Right lobe of liver (tissue), 6 donors: ENCODE measurements around the gene GRM8. TPM values are rescaled to one million over a fixed set of nuclear protein-coding genes. Genes with fewer than 3 reads are reported as not detected.

Experiments used
- ATAC-seq, 4 donors: fragments of 200-7000 bp; cut with Tn5 transposase; one replicate each; pipeline ENCODE4 v1.9.1; 2020; ENCODE audit warnings: mild to moderate bottlenecking in 4 of 4, moderate library complexity in 4 of 4
- DNase-seq, 3 donors: peaks; one replicate each; pipeline ENCODE4 v3.0.0-alpha.2; 2020
- H3K27ac ChIP-seq, 3 donors: fragments of 200-600 bp; one replicate each; pipeline ENCODE4 v1.8.0; 2022
- H3K27me3 ChIP-seq, 2 donors: fragments of 200-600 bp; one replicate each; pipeline ENCODE4 v1.8.0; 2022
- H3K36me3 ChIP-seq, 4 donors: fragments of 200-600 bp; sonication (generic) in 1 of 4; one replicate each; pipeline versions ENCODE4 v1.5.1 to v1.8.0; 2017 to 2022; ENCODE audit warnings: control low read depth in 1 of 4
- H3K4me1 ChIP-seq, 4 donors: fragments of 200-600 bp; sonication (generic) in 1 of 4; one replicate each; pipeline versions ENCODE4 v1.5.1 to v1.8.0; 2017 to 2022; ENCODE audit warnings: control low read depth in 1 of 4
- H3K4me3 ChIP-seq, 3 donors: fragments of 200-600 bp; one replicate each; pipeline ENCODE4 v1.8.0; 2022
- H3K9me3 ChIP-seq, 4 donors: fragments of 200-600 bp; sonication (generic) in 1 of 4; one replicate each; pipeline versions ENCODE4 v1.5.1 to v1.8.0; 2017 to 2022; ENCODE audit warnings: control low read depth in 1 of 4
- CTCF ChIP-seq, 4 donors: fragments of 200-600 bp in 3 of 4; fragments of 450-650 bp in 1 of 4; IDR thresholded peaks; one replicate each; pipeline versions ENCODE4 v1.5.1 to v1.8.0; 2016 to 2022; ENCODE audit warnings: antibody characterized with exemption in 4 of 4, mild to moderate bottlenecking in 2 of 4
- POLR2A ChIP-seq: fragments of 450-650 bp; IDR thresholded peaks from one replicate; pipeline ENCODE4 v1.6.1; 2017; ENCODE audit warnings: antibody characterized with exemption, mild to moderate bottlenecking
- WGBS: methylation state at CpG from one replicate; pipeline ENCODE4 v1.1.6; 2018; ENCODE audit warnings: low coverage, low lambda C conversion rate; ENCODE audit not compliant: insufficient coverage; ENCODE audit errors: missing lambda C conversion rate; 5-methylcytosine and 5-hydroxymethylcytosine counted together
- intact Hi-C, 2 donors: fragments of 100-400 bp; cut with DNase I; formaldehyde crosslinking; loops; one replicate each; pipeline versions ENCODE4 v1.11.2 to v1.14.1; 2022
- total RNA-seq, 6 experiments: library from RNA; depleted of rRNA in 2 of 6; stranded (reverse); fragments of >200 nt in 2 of 6; fragmentation: NEBNext Ultra II Directional in 3 of 6; extraction: Animal tissue kit (Norgen Biotek cat#: 25700) in 3 of 6; gene quantifications; one replicate each; pipeline versions ENCODE4 v1.1.0 to v1.2.4, GENCODE V29; 2016 to 2023
- donor health status: DM: no; HTN: yes; CAD: no.
- donor health status: DM: no; HTN: no; CAD: no.
- donor health status: DM: no; HTN: no; CAD: no.
- donor health status: DM: no; HTN: yes; CAD: no.
- donor health status: DM: no; HTN: yes; CAD: no.

The GRM8 gene
- total RNA-seq, 6 experiments from 2014 or later, result 0.12 to 8.4 (median 2.7) TPM

GRCh38 chr7:127256041-127256725 is 3.4 kb upstream of the GRM8 start:
- intact Hi-C loops, result loop anchor here (10.0 kb wide), 2 partner anchors 141 to 451 kb away; no protein-coding TSS in a partner anchor
- Histone ChIP-seq H3K27ac (no peak overlapping the region), H3K27me3 (no peaks in the 10 kb centered on the region), H3K9me3 (no peaks in the 10 kb centered on the region), H3K4me1 (peaks cover 0 to 6% (median 0%) of the 10 kb centered on the region in 4 donors), H3K36me3 (no peaks in the 10 kb centered on the region), H3K4me3 (no peak overlapping the region)
- ATAC-seq (no peak), DNase-seq (no peak)
- TF ChIP-seq CTCF (IDR thresholded peaks at IDR 0.05) (no peak), POLR2A (no peak)
- WGBS, result 65% methylated on average over 2 of the region's 2 CpGs

GRCh38 chr7:127254163-127254684 is 1.5 kb upstream of the GRM8 start:
- no peak for ATAC-seq
- TF ChIP-seq POLR2A (no peak), CTCF (IDR thresholded peaks at IDR 0.05) (no peak)
- no peaks in the 10 kb centered on the region for H3K9me3 ChIP-seq
- no peak overlapping the region for H3K27ac ChIP-seq
- H3K4me3 ChIP-seq, result peak overlapping the region in 2 of 3 donors; percentile 75 to 81
- peaks cover 0 to 10% (median 0%) of the 10 kb centered on the region in 4 donors for H3K4me1 ChIP-seq
- intact Hi-C loops, result loop anchor here (10.0 kb wide), 2 partner anchors 139 to 449 kb away; no protein-coding TSS in a partner anchor
- H3K36me3 ChIP-seq, result no peaks in the 10 kb centered on the region
- DNase-seq, result no peak
- 17% methylated on average over 11 of the region's 11 CpGs for WGBS
- no peaks in the 10 kb centered on the region for H3K27me3 ChIP-seq

GRCh38 chr7:127253281-127254162 is 781 bp upstream of the GRM8 start:
- intact Hi-C loops, result loop anchor here (10.0 kb wide), 2 partner anchors 139 to 449 kb away; no protein-coding TSS in a partner anchor
- TF ChIP-seq CTCF (IDR thresholded peaks at IDR 0.05) (peak; percentile 69 to 94 (median 90)), POLR2A (no peak)
- no peaks in the 10 kb centered on the region for H3K27me3 ChIP-seq
- DNase-seq (peak; percentile 70 to 73 (median 73)), ATAC-seq (peak; percentile 77 to 83 (median 80))
- no peaks in the 10 kb centered on the region for H3K9me3 ChIP-seq
- H3K36me3 ChIP-seq, result no peaks in the 10 kb centered on the region
- H3K27ac ChIP-seq, result peak overlapping the region in 2 of 3 donors; percentile 20 to 21
- H3K4me1 ChIP-seq, result peaks cover 0 to 10% (median 0%) of the 10 kb centered on the region in 4 donors
- WGBS, result 1% methylated on average over 16 of the region's 84 CpGs
- peak overlapping the region; percentile 75 to 81 (median 78) for H3K4me3 ChIP-seq

GRCh38 chr7:127252377-127252713 is 396 bp downstream of the GRM8 start:
- H3K4me1 ChIP-seq, result peaks cover 0 to 10% (median 0%) of the 10 kb centered on the region in 4 donors
- ATAC-seq (no peak), DNase-seq (no peak)
- H3K27ac ChIP-seq, result no peak overlapping the region
- no peaks in the 10 kb centered on the region for H3K9me3 ChIP-seq
- no peak for TF ChIP-seq CTCF (IDR thresholded peaks at IDR 0.05)
- intact Hi-C loops, result loop anchor here (10.0 kb wide), 2 partner anchors 138 to 448 kb away; no protein-coding TSS in a partner anchor
- WGBS, result 3% methylated on average over 10 of the region's 11 CpGs
- no peaks in the 10 kb centered on the region for H3K36me3 ChIP-seq
- H3K4me3 ChIP-seq, result peak overlapping the region; percentile 75 to 81 (median 78)
- H3K27me3 ChIP-seq, result no peaks in the 10 kb centered on the region
